SK-N-SH treated with all-trans-retinoic acid at 6 μM for 48 hours (cell line): Measurements from ENCODE around the gene PSMB9.

Experiments used
- ATAC-seq: fragments of 200-7000 bp; cut with Tn5 transposase; 3 replicates; pipeline ENCODE4 v1.9.1; 2020; ENCODE audit warnings: mild to moderate bottlenecking, moderate library complexity
- ARNTL ChIP-seq: fragments of 450-650 bp; formaldehyde crosslinking; IDR thresholded peaks from 2 replicates; pipeline ENCODE4 v1.5.0; 2020; ENCODE audit warnings: low read depth, mild to moderate bottlenecking, moderate library complexity, borderline replicate concordance
- BACH2 ChIP-seq: fragments of 250-450 bp; sonication (Bioruptor Pico); IDR thresholded peaks from 2 replicates; pipeline ENCODE4 v1.9.0; 2021; ENCODE audit warnings: mild to moderate bottlenecking, borderline replicate concordance
- CREB5 ChIP-seq: fragments of 250-450 bp; sonication (Bioruptor Pico); IDR thresholded peaks from 2 replicates; pipeline ENCODE4 v1.5.1; 2020; ENCODE audit warnings: low read depth, mild to moderate bottlenecking, moderate library complexity
- CSDC2 ChIP-seq: fragments of 250-450 bp; sonication (Bioruptor Pico); IDR thresholded peaks from 2 replicates; pipeline ENCODE4 v1.5.0; 2020; ENCODE audit warnings: mild to moderate bottlenecking, moderate library complexity
- ESRRG ChIP-seq: fragments of 250-450 bp; sonication (Bioruptor Pico); IDR thresholded peaks from 2 replicates; pipeline ENCODE4 v1.6.1; 2021; ENCODE audit warnings: mild to moderate bottlenecking
- ISL1 ChIP-seq: fragments of 250-450 bp; sonication (Bioruptor Pico); IDR thresholded peaks from 2 replicates; pipeline ENCODE4 v2.1.2; 2022; ENCODE audit warnings: mild to moderate bottlenecking, moderate library complexity
- OSR1 ChIP-seq: fragments of 250-450 bp; sonication (Bioruptor Pico); IDR thresholded peaks from 2 replicates; pipeline ENCODE4 v1.8.0; 2022; ENCODE audit warnings: moderate library complexity, mild to moderate bottlenecking, inconsistent platforms
- PATZ1 ChIP-seq: fragments of 250-450 bp; sonication (Bioruptor Pico); IDR thresholded peaks from 2 replicates; pipeline ENCODE4 v1.8.0; 2020; ENCODE audit warnings: mild to moderate bottlenecking, moderate library complexity, borderline replicate concordance
- PPARA ChIP-seq: fragments of 250-450 bp; sonication (Bioruptor Pico); IDR thresholded peaks from 2 replicates; pipeline ENCODE4 v1.5.0; 2020; ENCODE audit warnings: mild to moderate bottlenecking, borderline replicate concordance
- RARB ChIP-seq: fragments of 250-450 bp; sonication (Bioruptor Pico); IDR thresholded peaks from 2 replicates; pipeline ENCODE4 v1.8.0; 2021; ENCODE audit warnings: mild to moderate bottlenecking, moderate library complexity
- TCF4 ChIP-seq: fragments of 250-450 bp; sonication (Bioruptor Pico); IDR thresholded peaks from 2 replicates; pipeline ENCODE4 v1.8.0; 2021; ENCODE audit warnings: mild to moderate bottlenecking, moderate library complexity, borderline replicate concordance
- TOX ChIP-seq: fragments of 250-450 bp; sonication (Bioruptor Pico); IDR thresholded peaks from 2 replicates; pipeline ENCODE4 v1.8.0; 2021; ENCODE audit warnings: mild to moderate bottlenecking, moderate library complexity, borderline replicate concordance
- TSHZ2 ChIP-seq: fragments of 250-450 bp; sonication (Bioruptor Pico); IDR thresholded peaks from 2 replicates; pipeline ENCODE4 v1.5.0; 2020; ENCODE audit warnings: mild to moderate bottlenecking, moderate library complexity
- ZC3H10 ChIP-seq: fragments of 250-450 bp; sonication (Bioruptor Pico); IDR thresholded peaks from 2 replicates; pipeline ENCODE4 v1.5.1; 2021; ENCODE audit warnings: mild to moderate bottlenecking, moderate library complexity
- ZFP30 ChIP-seq: fragments of 450-650 bp; formaldehyde crosslinking; IDR thresholded peaks from 2 replicates; pipeline ENCODE4 v1.5.0; 2022; ENCODE audit warnings: mild to moderate bottlenecking, moderate library complexity
- ZNF70 ChIP-seq: fragments of 450-650 bp; formaldehyde crosslinking; IDR thresholded peaks from 2 replicates; pipeline ENCODE4 v1.5.0; 2020; ENCODE audit warnings: mild to moderate bottlenecking, moderate library complexity
- ZNF8 ChIP-seq: fragments of 450-650 bp; formaldehyde crosslinking; IDR thresholded peaks from 2 replicates; pipeline ENCODE4 v1.5.0; 2020; ENCODE audit warnings: mild to moderate bottlenecking, moderate library complexity

Gene PSMB9

GRCh38 chr6:32857156-32857891 lies 3.3 kb downstream of the PSMB9 start (continued):
- no peak for TF ChIP-seq TSHZ2 (CRISPR knock-in tag)
- TF ChIP-seq ARNTL, result no peak
- TF ChIP-seq ISL1, result no peak
- no peak for TF ChIP-seq OSR1
- TF ChIP-seq, all 23 proteins: peak for 0

GRCh38 chr6:32858194-32858593 lies 4.2 kb downstream of the PSMB9 start:
- TF ChIP-seq PATZ1 (CRISPR knock-in tag) (no peak), CSDC2 (CRISPR knock-in tag) (no peak), BACH2 (CRISPR knock-in tag) (no peak), ZNF70 (no peak), TCF4 (no peak), ZNF8 (CRISPR knock-in tag) (no peak), ZFP30 (CRISPR knock-in tag) (no peak), TOX (CRISPR knock-in tag) (no peak), RARB (no peak), TSHZ2 (CRISPR knock-in tag) (no peak), PPARA (CRISPR knock-in tag) (no peak), ISL1 (no peak), ESRRG (CRISPR knock-in tag) (no peak), CREB5 (CRISPR knock-in tag) (no peak)
- no peak for ATAC-seq

GRCh38 chr6:32860674-32861073 lies 6.7 kb downstream of the PSMB9 start:
- no peak for TF ChIP-seq ESRRG (CRISPR knock-in tag)
- no peak for TF ChIP-seq ZFP30 (CRISPR knock-in tag)
- TF ChIP-seq BACH2 (CRISPR knock-in tag), result no peak
- TF ChIP-seq TSHZ2 (CRISPR knock-in tag), result no peak
- TF ChIP-seq RARB, result no peak
- TF ChIP-seq PATZ1 (CRISPR knock-in tag), result no peak
- no peak for TF ChIP-seq TCF4
- TF ChIP-seq PPARA (CRISPR knock-in tag), result no peak
- no peak for TF ChIP-seq ZC3H10 (CRISPR knock-in tag)
- ATAC-seq, result no peak
